K562 (cell line): Measurements from ENCODE around the gene ZNF775. TPM values are rescaled to one million over a fixed set of nuclear protein-coding genes. Genes with fewer than 3 reads are reported as not detected.

Source experiments
- BCLAF1 ChIP-seq, 2 experiments: fragments of 450-650 bp in 1 of 2; IDR thresholded peaks; 2 replicates each; pipeline ENCODE4 v1.6.1; 2011 to 2017; ENCODE audit warnings: low read depth in 2 of 2, antibody characterized with exemption in 1 of 2, borderline replicate concordance in 1 of 2, low read length in 1 of 2, mild to moderate bottlenecking in 1 of 2, mixed read lengths in 1 of 2; ENCODE audit not compliant: control insufficient read depth in 1 of 2
- CC2D1A ChIP-seq: fragments of 450-650 bp; IDR thresholded peaks from 2 replicates; pipeline ENCODE4 v1.6.1; 2017; ENCODE audit warnings: mild to moderate bottlenecking
- MEF2A ChIP-seq: IDR thresholded peaks from 2 replicates; pipeline ENCODE4 v1.6.1; 2011; ENCODE audit warnings: low read depth, mild to moderate bottlenecking, low read length, moderate library complexity; ENCODE audit not compliant: control insufficient read depth
- NFIX ChIP-seq: fragments of 250-450 bp; sonication (Bioruptor Pico); IDR thresholded peaks from 2 replicates; pipeline ENCODE4 v1.4.0; 2020; ENCODE audit warnings: low read depth, mild to moderate bottlenecking, moderate library complexity
- POLR2A ChIP-seq: fragments of 450-650 bp; conservative IDR thresholded peaks from 2 replicates; pipeline ENCODE4 v1.6.1; 2016
- SIX5 ChIP-seq, 2 experiments: IDR thresholded peaks; 2 replicates each; pipeline ENCODE4 v1.6.1; 2011; ENCODE audit warnings: low read length in 2 of 2, borderline replicate concordance in 1 of 2, low read depth in 1 of 2, mild to moderate bottlenecking in 1 of 2, moderate library complexity in 1 of 2; ENCODE audit not compliant: insufficient read depth in 1 of 2
- SMARCB1 ChIP-seq: IDR thresholded peaks from 2 replicates; pipeline ENCODE4 v1.6.1; 2011; ENCODE audit warnings: improper control_type of control experiment, low read depth; ENCODE audit not compliant: insufficient read length
- ZBTB17 ChIP-seq: fragments of 450-650 bp; formaldehyde crosslinking; IDR thresholded peaks from 2 replicates; pipeline ENCODE4 v1.4.0; 2020; ENCODE audit warnings: mild to moderate bottlenecking
- polyA plus RNA-seq, 8 experiments: library from polyadenylated mRNA; depleted of rRNA in 4 of 8; stranded (reverse) in 5 of 8; unstranded in 3 of 8; fragments of >200 nt; fragmentation: Nextera tagmentation in 2 of 8; fragmentation: Illumina TruSeq in 1 of 8; extraction: Ambion mirVana in 2 of 8; extraction: Trizol in 1 of 8; gene quantifications; 2 replicates each; pipeline versions ENCODE4 v1.2.1 to v1.2.3, GENCODE V29; 2011 to 2014; ENCODE audit warnings: inconsistent platforms in 1 of 8, missing spikeins in 1 of 8
- total RNA-seq, 7 experiments: library from RNA; depleted of rRNA in 6 of 7; stranded (reverse); fragments of >200 nt in 6 of 7; fragmentation: Illumina TruSeq in 2 of 7; extraction: Trizol in 2 of 7; gene quantifications; 2 replicates each; pipeline versions ENCODE4 v1.2.1 to v1.2.3, GENCODE V29; 2011 to 2021; ENCODE audit warnings: low replicate concordance in 1 of 7
- TF ChIP-seq, protein P1 (sequence below): fragments of 200-800 bp; sonication (Bioruptor generic); IDR thresholded peaks from 2 replicates; pipeline ENCODE4 v1.6.1; 2016; ENCODE audit warnings: missing genetic modification characterization, missing compliant biosample characterization
- TF ChIP-seq, protein P2 (sequence below), 2 experiments: fragments of 450-650 bp; IDR thresholded peaks; 2 replicates each; pipeline ENCODE4 v1.6.1; 2016

ZNF775 gene
- total and polyA plus RNA-seq, 9 of the 15 experiments (the other 6 are each of a cell fraction or from before 2014, with no cell fraction given), result 0.04 to 18.7 (median 4.9) TPM

- TF ChIP-seq BCLAF1 (IDR thresholded peaks at IDR 0.05; ENCODE audit: borderline replicate concordance in 1 of 2, control insufficient read depth in 1 of 2, low read depth in 2 of 2, low read length in 1 of 2) (peak in 1 of 2 experiments; percentile 21; a peak in 1 of 4 replicates), POLR2A (peak; percentile 74), SIX5 (IDR thresholded peaks at IDR 0.05; ENCODE audit: borderline replicate concordance in 1 of 2, insufficient read depth in 1 of 2, low read depth in 1 of 2, low read length in 2 of 2) (no peak; a peak in 1 of 4 replicates), MEF2A (0 out of 2 replicates have a peak, but pooled peaks have one; percentile 5), SMARCB1 (no peak), CC2D1A (no peak), ZBTB17 (CRISPR knock-in tag) (peak; percentile 58; the same call in 1 of the 2 replicates), NFIX (peak; percentile 35)
- TF ChIP-seq, protein P1, sequence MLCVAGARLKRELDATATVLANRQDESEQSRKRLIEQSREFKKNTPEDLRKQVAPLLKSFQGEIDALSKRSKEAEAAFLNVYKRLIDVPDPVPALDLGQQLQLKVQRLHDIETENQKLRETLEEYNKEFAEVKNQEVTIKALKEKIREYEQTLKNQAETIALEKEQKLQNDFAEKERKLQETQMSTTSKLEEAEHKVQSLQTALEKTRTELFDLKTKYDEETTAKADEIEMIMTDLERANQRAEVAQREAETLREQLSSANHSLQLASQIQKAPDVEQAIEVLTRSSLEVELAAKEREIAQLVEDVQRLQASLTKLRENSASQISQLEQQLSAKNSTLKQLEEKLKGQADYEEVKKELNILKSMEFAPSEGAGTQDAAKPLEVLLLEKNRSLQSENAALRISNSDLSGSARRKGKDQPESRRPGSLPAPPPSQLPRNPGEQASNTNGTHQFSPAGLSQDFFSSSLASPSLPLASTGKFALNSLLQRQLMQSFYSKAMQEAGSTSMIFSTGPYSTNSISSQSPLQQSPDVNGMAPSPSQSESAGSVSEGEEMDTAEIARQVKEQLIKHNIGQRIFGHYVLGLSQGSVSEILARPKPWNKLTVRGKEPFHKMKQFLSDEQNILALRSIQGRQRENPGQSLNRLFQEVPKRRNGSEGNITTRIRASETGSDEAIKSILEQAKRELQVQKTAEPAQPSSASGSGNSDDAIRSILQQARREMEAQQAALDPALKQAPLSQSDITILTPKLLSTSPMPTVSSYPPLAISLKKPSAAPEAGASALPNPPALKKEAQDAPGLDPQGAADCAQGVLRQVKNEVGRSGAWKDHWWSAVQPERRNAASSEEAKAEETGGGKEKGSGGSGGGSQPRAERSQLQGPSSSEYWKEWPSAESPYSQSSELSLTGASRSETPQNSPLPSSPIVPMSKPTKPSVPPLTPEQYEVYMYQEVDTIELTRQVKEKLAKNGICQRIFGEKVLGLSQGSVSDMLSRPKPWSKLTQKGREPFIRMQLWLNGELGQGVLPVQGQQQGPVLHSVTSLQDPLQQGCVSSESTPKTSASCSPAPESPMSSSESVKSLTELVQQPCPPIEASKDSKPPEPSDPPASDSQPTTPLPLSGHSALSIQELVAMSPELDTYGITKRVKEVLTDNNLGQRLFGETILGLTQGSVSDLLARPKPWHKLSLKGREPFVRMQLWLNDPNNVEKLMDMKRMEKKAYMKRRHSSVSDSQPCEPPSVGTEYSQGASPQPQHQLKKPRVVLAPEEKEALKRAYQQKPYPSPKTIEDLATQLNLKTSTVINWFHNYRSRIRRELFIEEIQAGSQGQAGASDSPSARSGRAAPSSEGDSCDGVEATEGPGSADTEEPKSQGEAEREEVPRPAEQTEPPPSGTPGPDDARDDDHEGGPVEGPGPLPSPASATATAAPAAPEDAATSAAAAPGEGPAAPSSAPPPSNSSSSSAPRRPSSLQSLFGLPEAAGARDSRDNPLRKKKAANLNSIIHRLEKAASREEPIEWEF (CRISPR knock-in tag), result peak; percentile 97
- TF ChIP-seq, protein P2, sequence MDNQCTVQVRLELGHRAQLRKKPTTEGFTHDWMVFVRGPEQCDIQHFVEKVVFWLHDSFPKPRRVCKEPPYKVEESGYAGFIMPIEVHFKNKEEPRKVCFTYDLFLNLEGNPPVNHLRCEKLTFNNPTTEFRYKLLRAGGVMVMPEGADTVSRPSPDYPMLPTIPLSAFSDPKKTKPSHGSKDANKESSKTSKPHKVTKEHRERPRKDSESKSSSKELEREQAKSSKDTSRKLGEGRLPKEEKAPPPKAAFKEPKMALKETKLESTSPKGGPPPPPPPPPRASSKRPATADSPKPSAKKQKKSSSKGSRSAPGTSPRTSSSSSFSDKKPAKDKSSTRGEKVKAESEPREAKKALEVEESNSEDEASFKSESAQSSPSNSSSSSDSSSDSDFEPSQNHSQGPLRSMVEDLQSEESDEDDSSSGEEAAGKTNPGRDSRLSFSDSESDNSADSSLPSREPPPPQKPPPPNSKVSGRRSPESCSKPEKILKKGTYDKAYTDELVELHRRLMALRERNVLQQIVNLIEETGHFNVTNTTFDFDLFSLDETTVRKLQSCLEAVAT (IDR thresholded peaks at IDR 0.05), result peak in 1 of 2 experiments; percentile 19; a peak in 1 of 4 replicates
Measured at GRCh38 chr7:150368096-150368883, 10.8 kb upstream of the ZNF775 start, which contains the start of gene REPIN1 (continued).
